ENCODE data around the gene THAP8.

Gene THAP8

DNA sequence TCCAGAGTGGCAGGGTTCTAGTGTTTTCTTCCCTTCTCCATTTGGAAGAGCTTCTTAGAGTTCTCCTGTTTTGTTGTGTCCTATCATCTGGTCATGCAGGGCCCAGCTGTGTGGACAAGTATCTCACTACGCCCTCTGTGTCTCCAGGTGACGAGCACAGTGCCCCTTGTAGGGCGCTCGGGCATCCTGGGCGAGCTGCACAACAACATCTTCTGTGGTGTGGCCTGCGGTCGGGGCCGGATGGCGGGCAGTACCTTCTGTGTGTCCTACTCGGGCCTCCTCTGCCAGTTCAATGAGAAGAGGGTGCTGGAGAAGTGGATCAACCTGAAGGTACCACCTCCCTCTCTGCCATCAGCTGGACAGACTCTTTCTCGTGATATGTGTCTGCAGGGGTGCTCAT lies 13.6 kb upstream of the THAP8 start:
- TF ChIP-seq, protein P1, sequence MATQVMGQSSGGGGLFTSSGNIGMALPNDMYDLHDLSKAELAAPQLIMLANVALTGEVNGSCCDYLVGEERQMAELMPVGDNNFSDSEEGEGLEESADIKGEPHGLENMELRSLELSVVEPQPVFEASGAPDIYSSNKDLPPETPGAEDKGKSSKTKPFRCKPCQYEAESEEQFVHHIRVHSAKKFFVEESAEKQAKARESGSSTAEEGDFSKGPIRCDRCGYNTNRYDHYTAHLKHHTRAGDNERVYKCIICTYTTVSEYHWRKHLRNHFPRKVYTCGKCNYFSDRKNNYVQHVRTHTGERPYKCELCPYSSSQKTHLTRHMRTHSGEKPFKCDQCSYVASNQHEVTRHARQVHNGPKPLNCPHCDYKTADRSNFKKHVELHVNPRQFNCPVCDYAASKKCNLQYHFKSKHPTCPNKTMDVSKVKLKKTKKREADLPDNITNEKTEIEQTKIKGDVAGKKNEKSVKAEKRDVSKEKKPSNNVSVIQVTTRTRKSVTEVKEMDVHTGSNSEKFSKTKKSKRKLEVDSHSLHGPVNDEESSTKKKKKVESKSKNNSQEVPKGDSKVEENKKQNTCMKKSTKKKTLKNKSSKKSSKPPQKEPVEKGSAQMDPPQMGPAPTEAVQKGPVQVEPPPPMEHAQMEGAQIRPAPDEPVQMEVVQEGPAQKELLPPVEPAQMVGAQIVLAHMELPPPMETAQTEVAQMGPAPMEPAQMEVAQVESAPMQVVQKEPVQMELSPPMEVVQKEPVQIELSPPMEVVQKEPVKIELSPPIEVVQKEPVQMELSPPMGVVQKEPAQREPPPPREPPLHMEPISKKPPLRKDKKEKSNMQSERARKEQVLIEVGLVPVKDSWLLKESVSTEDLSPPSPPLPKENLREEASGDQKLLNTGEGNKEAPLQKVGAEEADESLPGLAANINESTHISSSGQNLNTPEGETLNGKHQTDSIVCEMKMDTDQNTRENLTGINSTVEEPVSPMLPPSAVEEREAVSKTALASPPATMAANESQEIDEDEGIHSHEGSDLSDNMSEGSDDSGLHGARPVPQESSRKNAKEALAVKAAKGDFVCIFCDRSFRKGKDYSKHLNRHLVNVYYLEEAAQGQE (IDR thresholded peaks at IDR 0.05; ENCODE audit: insufficient replicate concordance, low read depth) = no peak
- TF ChIP-seq GABPA (IDR thresholded peaks at IDR 0.05; ENCODE audit: low read depth) (no peak), POLR2AphosphoS5 (IDR thresholded peaks at IDR 0.05; ENCODE audit: low read depth) (no peak), SPI1 (IDR thresholded peaks at IDR 0.05; ENCODE audit: borderline replicate concordance, low read depth) (no peak)
- TF ChIP-seq, protein P2, sequence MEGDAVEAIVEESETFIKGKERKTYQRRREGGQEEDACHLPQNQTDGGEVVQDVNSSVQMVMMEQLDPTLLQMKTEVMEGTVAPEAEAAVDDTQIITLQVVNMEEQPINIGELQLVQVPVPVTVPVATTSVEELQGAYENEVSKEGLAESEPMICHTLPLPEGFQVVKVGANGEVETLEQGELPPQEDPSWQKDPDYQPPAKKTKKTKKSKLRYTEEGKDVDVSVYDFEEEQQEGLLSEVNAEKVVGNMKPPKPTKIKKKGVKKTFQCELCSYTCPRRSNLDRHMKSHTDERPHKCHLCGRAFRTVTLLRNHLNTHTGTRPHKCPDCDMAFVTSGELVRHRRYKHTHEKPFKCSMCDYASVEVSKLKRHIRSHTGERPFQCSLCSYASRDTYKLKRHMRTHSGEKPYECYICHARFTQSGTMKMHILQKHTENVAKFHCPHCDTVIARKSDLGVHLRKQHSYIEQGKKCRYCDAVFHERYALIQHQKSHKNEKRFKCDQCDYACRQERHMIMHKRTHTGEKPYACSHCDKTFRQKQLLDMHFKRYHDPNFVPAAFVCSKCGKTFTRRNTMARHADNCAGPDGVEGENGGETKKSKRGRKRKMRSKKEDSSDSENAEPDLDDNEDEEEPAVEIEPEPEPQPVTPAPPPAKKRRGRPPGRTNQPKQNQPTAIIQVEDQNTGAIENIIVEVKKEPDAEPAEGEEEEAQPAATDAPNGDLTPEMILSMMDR (IDR thresholded peaks at IDR 0.05; ENCODE audit: insufficient read depth, low read length) = no peak
- Histone ChIP-seq H3K27ac (replicated peaks) (no peak overlapping the region), H3K4me3 (replicated peaks; ENCODE audit: insufficient read depth, low read length) (no peak overlapping the region), H3K27me3 (ENCODE audit: insufficient read depth, poor library complexity, severe bottlenecking) (no peaks in the 10 kb centered on the region)
- no peak for DNase-seq (ENCODE audit: low read depth in 1 of 2, low spot score in 1 of 2)

DNA sequence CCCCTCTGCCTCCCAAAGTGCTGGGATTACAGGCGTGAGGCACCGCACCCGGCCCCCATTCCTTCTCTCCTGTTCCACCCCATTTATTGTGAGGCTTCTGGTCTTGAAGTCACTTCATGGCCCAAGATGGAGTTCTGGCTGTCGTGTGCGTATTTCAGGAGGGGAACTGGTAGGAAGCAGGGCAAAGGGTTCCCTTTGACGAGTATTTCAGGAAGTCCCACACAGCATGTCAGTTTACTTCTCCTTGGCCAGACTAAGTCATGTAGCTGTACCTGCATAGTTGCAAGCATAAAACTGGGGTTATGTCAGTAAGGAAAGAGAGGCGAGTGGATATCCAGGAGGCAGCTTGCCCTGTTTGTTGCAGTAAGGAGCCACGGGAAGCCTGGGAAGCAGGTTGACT lies 10.7 kb upstream of the THAP8 start:
- TF ChIP-seq, protein P1 (IDR thresholded peaks at IDR 0.05; ENCODE audit: insufficient replicate concordance, low read depth) = no peak
- no peak for TF ChIP-seq GABPA (IDR thresholded peaks at IDR 0.05; ENCODE audit: low read depth)
- TF ChIP-seq SPI1 (IDR thresholded peaks at IDR 0.05; ENCODE audit: borderline replicate concordance, low read depth) = peak; percentile 51; the same call in 1 of the 2 replicates
- DNase-seq (ENCODE audit: low read depth in 1 of 2, low spot score in 1 of 2) = peak in 1 of 2 experiments; percentile 9
- no peak overlapping the region for H3K27ac ChIP-seq (replicated peaks)
- H3K27me3 ChIP-seq (ENCODE audit: insufficient read depth, poor library complexity, severe bottlenecking) = no peaks in the 10 kb centered on the region
- H3K4me3 ChIP-seq (replicated peaks; ENCODE audit: insufficient read depth, low read length) = no peak overlapping the region

DNA sequence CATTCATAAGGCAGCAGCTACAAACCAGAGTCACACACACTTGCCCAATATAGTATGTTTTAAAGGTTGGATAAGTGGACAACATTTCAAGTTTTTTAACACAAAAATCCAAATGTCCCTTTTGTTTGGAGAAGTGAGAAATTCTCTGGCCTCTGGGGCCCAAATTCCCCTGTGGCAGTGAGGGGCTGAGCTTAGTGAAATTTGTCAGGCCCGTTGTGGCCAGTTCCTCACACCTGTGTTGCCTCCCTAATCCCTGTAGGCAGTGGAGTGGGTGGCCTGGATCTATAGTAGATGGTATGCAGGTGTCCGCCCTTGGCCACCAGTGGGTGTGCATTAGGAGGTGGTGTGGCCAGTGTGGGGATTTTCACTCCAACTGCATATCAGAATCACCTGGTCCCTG lies 7.3 kb upstream of the THAP8 start:
- TF ChIP-seq, protein P1 (IDR thresholded peaks at IDR 0.05; ENCODE audit: insufficient replicate concordance, low read depth) = no peak
- TF ChIP-seq SPI1 (IDR thresholded peaks at IDR 0.05; ENCODE audit: borderline replicate concordance, low read depth) (no peak), GABPA (IDR thresholded peaks at IDR 0.05; ENCODE audit: low read depth) (no peak), POLR2AphosphoS5 (IDR thresholded peaks at IDR 0.05; ENCODE audit: low read depth) (no peak)
- TF ChIP-seq, protein P2 (IDR thresholded peaks at IDR 0.05; ENCODE audit: insufficient read depth, low read length) = no peak
- no peaks in the 10 kb centered on the region for H3K27me3 ChIP-seq (ENCODE audit: insufficient read depth, poor library complexity, severe bottlenecking)

More for the DNA sequence above, 7.3 kb upstream of the THAP8 start:
- no peak overlapping the region for H3K4me3 ChIP-seq (replicated peaks; ENCODE audit: insufficient read depth, low read length)
- no peak overlapping the region for H3K27ac ChIP-seq (replicated peaks)
- DNase-seq (ENCODE audit: low read depth in 1 of 2, low spot score in 1 of 2) = no peak

Measured in HL-60 (cell line).